ES-I3 (cell line): ENCODE measurements around the gene AMIGO3.
"Not testable (repeated sequence)": the region's sequence is repeated elsewhere in the genome, so short reads cannot be mapped to it uniquely, and the experiment has no call there.

ENCODE experiments used
- H3K36me3 ChIP-seq: 2 replicates; pipeline ENCODE4 v1.6.1; 2013; ENCODE audit warnings: mild to moderate bottlenecking, low read length, control low read depth, moderate library complexity; ENCODE audit not compliant: insufficient read depth
- H3K4me1 ChIP-seq: 2 replicates; pipeline ENCODE4 v1.6.1; 2013; ENCODE audit warnings: mild to moderate bottlenecking, control low read depth, low read length; ENCODE audit not compliant: insufficient read depth
- H3K9ac ChIP-seq: 2 replicates; pipeline ENCODE4 v1.6.1; 2013; ENCODE audit warnings: low read depth, mild to moderate bottlenecking, low read length, moderate library complexity
- H3K9me3 ChIP-seq: 2 replicates; pipeline ENCODE4 v1.6.1; 2013; ENCODE audit warnings: mild to moderate bottlenecking, low read length, moderate library complexity; ENCODE audit not compliant: control insufficient read depth, insufficient read depth

AMIGO3 gene

GRCh38 chr3:49694409-49695070, 24.9 kb downstream of the AMIGO3 start:
- not testable (repeated sequence) for H3K9me3 ChIP-seq, H3K9ac ChIP-seq, H3K36me3 ChIP-seq, H3K4me1 ChIP-seq

DNA sequence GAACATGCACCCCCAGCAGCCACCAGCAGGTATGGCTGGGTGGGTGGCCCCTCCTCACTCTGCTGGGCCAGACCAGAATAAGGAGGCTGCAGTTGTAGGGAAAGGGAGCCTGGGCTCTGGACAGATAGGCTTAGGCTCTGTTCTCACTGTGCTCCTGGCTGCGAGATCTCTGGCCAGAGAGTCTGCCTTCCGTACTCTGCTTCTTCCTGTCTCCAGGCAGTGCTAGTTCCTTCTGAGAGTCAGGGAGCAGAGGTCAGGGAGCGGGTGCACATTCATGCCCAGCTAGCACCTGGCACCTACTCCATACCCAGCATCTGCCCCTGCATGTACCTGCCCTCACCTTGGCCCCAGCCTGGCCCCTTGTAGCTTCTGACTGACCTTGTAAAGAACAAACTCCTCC, 28.0 kb downstream of the AMIGO3 start:
- H3K9ac ChIP-seq, H3K4me1 ChIP-seq, H3K9me3 ChIP-seq, H3K36me3 ChIP-seq: not testable (repeated sequence)

GRCh38 chr3:49690856-49691255, 28.6 kb downstream of the AMIGO3 start:
- not testable (repeated sequence) for H3K36me3 ChIP-seq, H3K4me1 ChIP-seq, H3K9me3 ChIP-seq, H3K9ac ChIP-seq

DNA sequence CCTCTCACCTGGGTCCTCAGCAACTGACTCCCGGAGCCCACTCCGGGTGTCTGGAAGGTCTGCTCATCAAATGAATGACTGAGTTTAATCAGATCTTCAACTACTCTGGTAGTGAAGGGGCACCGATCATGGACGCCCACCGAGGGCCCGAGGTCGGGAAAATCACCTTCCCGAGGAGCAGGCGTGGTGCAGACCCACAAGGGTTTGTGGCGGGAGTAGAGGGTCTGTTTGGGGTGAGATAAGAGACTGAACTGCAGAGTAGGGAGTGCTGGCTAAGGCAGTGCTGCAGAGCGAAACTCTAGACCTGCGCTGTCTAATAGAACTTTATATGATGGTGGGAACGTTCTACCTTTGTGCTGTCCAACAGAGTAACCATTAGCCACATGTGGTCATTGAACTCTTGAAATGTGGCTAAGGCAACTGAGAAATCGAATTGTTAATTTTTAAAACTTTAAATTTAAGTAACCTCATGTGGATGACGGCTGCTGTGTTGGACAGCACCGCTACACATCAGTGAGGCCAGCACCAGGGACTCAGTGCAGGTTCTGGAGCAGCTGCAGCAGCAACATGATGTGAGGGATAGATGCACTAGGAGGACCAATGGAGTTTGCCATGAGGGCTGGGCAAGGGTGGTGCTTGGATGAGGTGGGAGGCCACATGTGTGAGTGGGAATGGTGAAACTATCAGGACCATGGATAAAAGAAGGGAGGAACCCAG, 29.4 kb downstream of the AMIGO3 start:
- not testable (repeated sequence) for H3K36me3 ChIP-seq, H3K4me1 ChIP-seq, H3K9me3 ChIP-seq
- H3K9ac ChIP-seq, result peak overlapping the region; percentile 98

GRCh38 chr3:49689046-49689907, 30.2 kb downstream of the AMIGO3 start, which contains the start of the genes MST1 and RNF123:
TSS of gene MST1 (minus strand) at chr3:49689474. CDS start at chr3:49688691, 783 bp downstream.
TSS of gene RNF123 (plus strand) at chr3:49689557. CDS start at chr3:49691166, 1,609 bp downstream.
- no peaks in the 10 kb centered on the region for H3K9me3 ChIP-seq
- peak within 1 kb of the TSS; percentile 98 for H3K9ac ChIP-seq
- H3K4me1 ChIP-seq, result no peaks in the 10 kb centered on the region
- H3K36me3 ChIP-seq, result no peaks in the 10 kb centered on the region

DNA sequence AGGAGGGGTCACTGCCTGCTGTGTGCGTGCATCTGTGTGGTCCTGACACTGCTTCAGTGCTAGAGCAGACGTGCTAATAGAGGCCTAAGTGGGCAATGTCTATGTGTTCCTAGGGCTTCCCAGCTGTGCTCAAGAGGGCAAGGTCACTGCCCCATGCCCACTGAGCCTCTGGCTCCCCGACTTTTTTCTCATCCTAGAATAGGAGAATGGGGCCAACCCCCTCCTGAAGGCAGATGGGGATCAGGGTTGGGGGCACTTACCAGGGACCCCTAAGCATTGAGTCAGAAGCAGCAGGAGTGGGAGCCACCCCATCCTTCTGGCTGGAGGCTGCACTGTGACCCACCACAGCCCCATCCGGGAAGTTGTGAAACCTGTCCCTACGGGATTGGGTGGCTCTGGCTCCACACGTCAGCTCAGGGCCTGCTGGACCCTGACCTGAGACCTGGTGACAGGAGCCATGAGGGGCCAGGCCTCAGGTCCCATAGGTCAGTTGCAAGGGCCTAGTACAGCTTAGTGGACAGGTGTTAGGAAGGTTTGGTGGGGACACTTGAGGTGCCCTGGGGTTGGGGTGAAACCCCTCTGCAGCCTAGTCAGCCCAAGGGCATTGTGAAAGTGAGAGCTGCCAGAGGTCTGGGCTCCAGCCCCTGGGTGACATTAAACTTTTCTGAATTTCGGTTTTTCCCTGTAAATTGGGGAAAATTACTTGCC, 31.0 kb downstream of the AMIGO3 start:
- H3K9ac ChIP-seq, result peak overlapping the region; percentile 98; the same call in 1 of the 2 replicates
- not testable (repeated sequence) for H3K9me3 ChIP-seq, H3K4me1 ChIP-seq, H3K36me3 ChIP-seq

GRCh38 chr3:49687424-49687795, 32.1 kb downstream of the AMIGO3 start:
- H3K36me3 ChIP-seq, H3K9me3 ChIP-seq, H3K4me1 ChIP-seq: not testable (repeated sequence)
- peak overlapping the region; percentile 51; the same call in 1 of the 2 replicates for H3K9ac ChIP-seq

- H3K9ac ChIP-seq, result peak overlapping the region; percentile 51
- H3K9me3 ChIP-seq, H3K4me1 ChIP-seq, H3K36me3 ChIP-seq: not testable (repeated sequence)
Measured at GRCh38 chr3:49686769-49687423, 32.6 kb downstream of the AMIGO3 start.

- not testable (repeated sequence) for H3K36me3 ChIP-seq, H3K4me1 ChIP-seq, H3K9me3 ChIP-seq
- H3K9ac ChIP-seq, result peak overlapping the region; percentile 51; the same call in 1 of the 2 replicates
Measured at GRCh38 chr3:49686346-49686745, 33.1 kb downstream of the AMIGO3 start.

GRCh38 chr3:49685846-49686245, 33.6 kb downstream of the AMIGO3 start:
- H3K36me3 ChIP-seq, H3K4me1 ChIP-seq, H3K9me3 ChIP-seq: not testable (repeated sequence)
- H3K9ac ChIP-seq, result peak overlapping the region; percentile 11; the same call in 1 of the 2 replicates

GRCh38 chr3:49685103-49685502, 34.4 kb downstream of the AMIGO3 start:
- H3K9me3 ChIP-seq, H3K4me1 ChIP-seq, H3K9ac ChIP-seq, H3K36me3 ChIP-seq: not testable (repeated sequence)

- H3K9ac ChIP-seq, H3K4me1 ChIP-seq, H3K9me3 ChIP-seq: not testable (repeated sequence)
- H3K36me3 ChIP-seq, result peaks cover 14% of the 10 kb centered on the region
Measured at GRCh38 chr3:49684453-49684852, 35.0 kb downstream of the AMIGO3 start.

- Histone ChIP-seq H3K4me1 (no peaks in the 10 kb centered on the region), H3K36me3 (peaks cover 20% of the 10 kb centered on the region), H3K9me3 (no peaks in the 10 kb centered on the region), H3K9ac (no peak overlapping the region)
Measured at GRCh38 chr3:49683162-49683561, 36.3 kb downstream of the AMIGO3 start.

DNA sequence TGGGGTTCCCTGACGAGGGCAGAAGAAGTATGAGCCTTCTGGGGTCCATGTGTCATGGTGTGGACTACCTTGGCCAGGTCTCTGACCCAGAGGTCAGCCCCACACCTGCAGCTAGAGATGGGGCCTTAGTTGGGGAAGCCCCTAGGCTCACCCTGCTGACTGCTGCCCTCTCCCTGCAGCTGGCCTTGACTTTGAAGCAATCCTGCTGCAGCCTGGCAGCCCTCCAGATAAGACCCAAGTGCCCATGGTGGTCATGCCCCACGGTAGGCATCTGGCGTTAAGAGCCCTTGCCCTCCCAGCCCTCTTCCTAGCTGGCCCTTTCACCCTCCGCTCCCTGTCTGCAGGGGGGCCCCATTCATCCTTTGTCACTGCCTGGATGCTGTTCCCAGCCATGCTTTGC, 37.9 kb downstream of the AMIGO3 start:
- H3K9ac ChIP-seq, result no peak overlapping the region
- peaks cover 32% of the 10 kb centered on the region for H3K36me3 ChIP-seq
- no peaks in the 10 kb centered on the region for H3K9me3 ChIP-seq
- no peaks in the 10 kb centered on the region for H3K4me1 ChIP-seq
